Sigmoid colon (tissue), 7 donors: Measurements from ENCODE around the gene GRM4. TPM values are rescaled to one million over a fixed set of nuclear protein-coding genes. Genes with fewer than 3 reads are reported as not detected.

ENCODE experiments used
- DNase-seq: peaks from one replicate; pipeline ENCODE4 v3.0.0-alpha.2; 2019
- H3K27ac ChIP-seq, 4 donors: fragments of 200-600 bp; sonication (generic); one replicate each; pipeline ENCODE4 v1.5.1; 2016 to 2019; ENCODE audit warnings: mild to moderate bottlenecking in 1 of 4
- H3K27me3 ChIP-seq, 3 donors: fragments of 200-600 bp; sonication (generic); one replicate each; pipeline ENCODE4 v1.5.1; 2019; ENCODE audit warnings: mild to moderate bottlenecking in 1 of 3
- H3K36me3 ChIP-seq, 4 donors: fragments of 200-600 bp; sonication (generic); one replicate each; pipeline ENCODE4 v1.5.1; 2016 to 2019
- H3K4me1 ChIP-seq, 4 donors: fragments of 200-600 bp; sonication (generic); one replicate each; pipeline ENCODE4 v1.5.1; 2017 to 2019
- H3K4me3 ChIP-seq, 4 donors: fragments of 200-600 bp; sonication (generic); one replicate each; pipeline ENCODE4 v1.5.1; 2017 to 2019; ENCODE audit warnings: mild to moderate bottlenecking in 2 of 4, moderate library complexity in 1 of 4
- H3K9me3 ChIP-seq, 4 donors: fragments of 200-600 bp in 3 of 4; sonication (generic) in 3 of 4; one replicate each; pipeline versions ENCODE4 v1.5.1 to v1.6.1; 2013 to 2019
- EP300 ChIP-seq, 4 donors: sonication (generic); formaldehyde crosslinking; IDR thresholded peaks; one replicate each; pipeline ENCODE4 v1.6.1; 2017; ENCODE audit warnings: antibody characterized with exemption in 4 of 4
- POLR2A ChIP-seq, 2 donors: fragments of 450-650 bp; IDR thresholded peaks; one replicate each; pipeline ENCODE4 v1.6.1; 2016; ENCODE audit warnings: antibody characterized with exemption in 2 of 2, mild to moderate bottlenecking in 2 of 2, moderate library complexity in 2 of 2
- POLR2AphosphoS5 ChIP-seq, 4 donors: sonication (generic); formaldehyde crosslinking; IDR thresholded peaks; one replicate each; pipeline ENCODE4 v1.6.1; 2017; ENCODE audit warnings: antibody characterized with exemption in 4 of 4
- WGBS, 2 donors: extraction: QIAGEN DNeasy Blood & Tissue Kit; methylation state at CpG; one replicate each; pipeline ENCODE4 v1.1.7; 2013; 5-methylcytosine and 5-hydroxymethylcytosine counted together
- intact Hi-C: fragments of 100-400 bp; cut with DNase I; formaldehyde crosslinking; loops from one replicate; pipeline ENCODE4 v1.15.1; 2023
- polyA plus RNA-seq, 3 donors: library from polyadenylated mRNA; stranded (reverse); fragments of 200-250 nt; gene quantifications; one replicate each; pipeline ENCODE4 v1.2.3, GENCODE V29; 2013
- total RNA-seq, 4 donors: library from RNA; depleted of rRNA; stranded (reverse); fragments of >200 nt; gene quantifications; one replicate each; pipeline ENCODE4 v1.1.0, GENCODE V29; 2016
- TF ChIP-seq, protein P1 (sequence below), 4 experiments: fragments of 450-650 bp in 3 of 4; fragments of 200-600 bp in 1 of 4; IDR thresholded peaks; one replicate each; pipeline ENCODE4 v1.5.1; 2016 to 2019; ENCODE audit warnings: antibody characterized with exemption in 4 of 4, mild to moderate bottlenecking in 3 of 4, moderate library complexity in 2 of 4
- donor health status: healthy with polysubstance abuse.
- donor health status: Bipolar disorder and iron deficiency.
- donor health status: healthy.

GRM4 gene
- total and polyA plus RNA-seq, 7 donors, result 0.07 to 0.14 TPM; not detected in 5

- DNase-seq, result peak; percentile 46
- Histone ChIP-seq H3K4me3 (no peak overlapping the region), H3K36me3 (no peaks in the 10 kb centered on the region), H3K4me1 (peaks cover 0 to 11% (median 7%) of the 10 kb centered on the region in 4 donors), H3K9me3 (no peaks in the 10 kb centered on the region), H3K27me3 (peaks cover 14 to 74% (median 53%) of the 10 kb centered on the region in 3 donors), H3K27ac (no peak overlapping the region)
- intact Hi-C loops, result loop anchor here (5.0 to 10.0 kb wide), 2 partner anchors 96 to 568 kb away; partner anchors contain the start of gene BAK1
- TF ChIP-seq POLR2AphosphoS5 (IDR thresholded peaks at IDR 0.05) (no peak), EP300 (IDR thresholded peaks at IDR 0.05) (no peak), POLR2A (IDR thresholded peaks at IDR 0.05) (no peak)
- TF ChIP-seq, protein P1, sequence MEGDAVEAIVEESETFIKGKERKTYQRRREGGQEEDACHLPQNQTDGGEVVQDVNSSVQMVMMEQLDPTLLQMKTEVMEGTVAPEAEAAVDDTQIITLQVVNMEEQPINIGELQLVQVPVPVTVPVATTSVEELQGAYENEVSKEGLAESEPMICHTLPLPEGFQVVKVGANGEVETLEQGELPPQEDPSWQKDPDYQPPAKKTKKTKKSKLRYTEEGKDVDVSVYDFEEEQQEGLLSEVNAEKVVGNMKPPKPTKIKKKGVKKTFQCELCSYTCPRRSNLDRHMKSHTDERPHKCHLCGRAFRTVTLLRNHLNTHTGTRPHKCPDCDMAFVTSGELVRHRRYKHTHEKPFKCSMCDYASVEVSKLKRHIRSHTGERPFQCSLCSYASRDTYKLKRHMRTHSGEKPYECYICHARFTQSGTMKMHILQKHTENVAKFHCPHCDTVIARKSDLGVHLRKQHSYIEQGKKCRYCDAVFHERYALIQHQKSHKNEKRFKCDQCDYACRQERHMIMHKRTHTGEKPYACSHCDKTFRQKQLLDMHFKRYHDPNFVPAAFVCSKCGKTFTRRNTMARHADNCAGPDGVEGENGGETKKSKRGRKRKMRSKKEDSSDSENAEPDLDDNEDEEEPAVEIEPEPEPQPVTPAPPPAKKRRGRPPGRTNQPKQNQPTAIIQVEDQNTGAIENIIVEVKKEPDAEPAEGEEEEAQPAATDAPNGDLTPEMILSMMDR (IDR thresholded peaks at IDR 0.05), result no peak
- WGBS, 2 donors, result 72 to 84% methylated on average over 10 of the region's 10 CpGs
Measured at GRCh38 chr6:34152806-34153520, 7.1 kb upstream of the GRM4 start.

- H3K9me3 ChIP-seq, result no peaks in the 10 kb centered on the region
- DNase-seq, result peak; percentile 21
- TF ChIP-seq EP300 (IDR thresholded peaks at IDR 0.05) (no peak), POLR2A (IDR thresholded peaks at IDR 0.05) (no peak), POLR2AphosphoS5 (IDR thresholded peaks at IDR 0.05) (no peak)
- TF ChIP-seq, protein P1 (IDR thresholded peaks at IDR 0.05), result no peak
- WGBS, 2 donors, result 51 to 65% methylated on average over 9 of the region's 9 CpGs
- no peak overlapping the region for H3K4me3 ChIP-seq
- H3K36me3 ChIP-seq, result no peaks in the 10 kb centered on the region
- H3K27me3 ChIP-seq, result peaks cover 14 to 79% (median 53%) of the 10 kb centered on the region in 3 donors
- intact Hi-C loops, result loop anchor here (5.0 to 10.0 kb wide), 2 partner anchors 95 to 567 kb away; partner anchors contain the start of gene BAK1
- no peak overlapping the region for H3K27ac ChIP-seq
- peaks cover 0 to 11% (median 7%) of the 10 kb centered on the region in 4 donors for H3K4me1 ChIP-seq
Measured at GRCh38 chr6:34152042-34152524, 6.2 kb upstream of the GRM4 start.

GRCh38 chr6:34151321-34152041, 5.6 kb upstream of the GRM4 start:
- no peak overlapping the region for H3K27ac ChIP-seq
- WGBS, 2 donors, result 14 to 17% methylated on average over 21 of the region's 21 CpGs
- no peak for TF ChIP-seq EP300 (IDR thresholded peaks at IDR 0.05)
- TF ChIP-seq POLR2A (IDR thresholded peaks at IDR 0.05), result no peak
- no peak overlapping the region for H3K4me3 ChIP-seq
- no peaks in the 10 kb centered on the region for H3K9me3 ChIP-seq
- DNase-seq, result peak; percentile 50
- H3K27me3 ChIP-seq, result peaks cover 14 to 85% (median 54%) of the 10 kb centered on the region in 3 donors
- intact Hi-C loops, result loop anchor here (5.0 to 10.0 kb wide), 2 partner anchors 94 to 567 kb away; partner anchors contain the start of gene BAK1
- no peaks in the 10 kb centered on the region for H3K36me3 ChIP-seq
- peaks cover 0 to 11% (median 7%) of the 10 kb centered on the region in 4 donors for H3K4me1 ChIP-seq

GRCh38 chr6:34150766-34151165, 4.9 kb upstream of the GRM4 start:
- 41 to 54% methylated on average over 8 of the region's 8 CpGs for WGBS, 2 donors
- H3K27me3 ChIP-seq, result peaks cover 18 to 92% (median 62%) of the 10 kb centered on the region in 3 donors
- no peaks in the 10 kb centered on the region for H3K9me3 ChIP-seq
- H3K4me3 ChIP-seq, result no peak overlapping the region
- DNase-seq, result peak; percentile 51
- H3K27ac ChIP-seq, result no peak overlapping the region
- peaks cover 0 to 14% (median 9%) of the 10 kb centered on the region in 4 donors for H3K4me1 ChIP-seq
- TF ChIP-seq POLR2AphosphoS5 (IDR thresholded peaks at IDR 0.05) (no peak), EP300 (IDR thresholded peaks at IDR 0.05) (no peak), POLR2A (IDR thresholded peaks at IDR 0.05) (no peak)
- TF ChIP-seq, protein P1 (IDR thresholded peaks at IDR 0.05), result no peak
- H3K36me3 ChIP-seq, result no peaks in the 10 kb centered on the region
- intact Hi-C loops, result loop anchor here (5.0 to 10.0 kb wide), 2 partner anchors 93 to 566 kb away; partner anchors contain the start of gene BAK1
